NOMO-1 treated with DMSO at 0.1 percent for 48 hours (cell line): Measurements from ENCODE around the gene COL6A2.

Experiments used
- DNase-seq: peaks from one replicate; lab custom pipeline; 2025; ENCODE audit not compliant: unreplicated experiment; lab: John Stamatoyannopoulos, UW

The COL6A2 gene

GRCh38 chr21:46111857-46112724 is 14.2 kb downstream of the COL6A2 start:
- no peak for DNase-seq

- no peak for DNase-seq
Measured at GRCh38 chr21:46112725-46113215, 14.9 kb downstream of the COL6A2 start.

- DNase-seq, result no peak
Measured at GRCh38 chr21:46113497-46114176, 15.7 kb downstream of the COL6A2 start.

GRCh38 chr21:46114963-46115362 is 17.1 kb downstream of the COL6A2 start:
- DNase-seq, result no peak

- no peak for DNase-seq
Measured at GRCh38 chr21:46115441-46116188, 17.7 kb downstream of the COL6A2 start.

GRCh38 chr21:46116189-46116775 is 18.4 kb downstream of the COL6A2 start:
- DNase-seq, result no peak

GRCh38 chr21:46116776-46117585 is 19.1 kb downstream of the COL6A2 start:
- no peak for DNase-seq

- no peak for DNase-seq
Measured at GRCh38 chr21:46117586-46118315, 19.8 kb downstream of the COL6A2 start.

GRCh38 chr21:46118316-46119143 is 20.6 kb downstream of the COL6A2 start:
- DNase-seq, result no peak

GRCh38 chr21:46119144-46119636 is 21.3 kb downstream of the COL6A2 start:
- no peak for DNase-seq

GRCh38 chr21:46119637-46120271 is 21.8 kb downstream of the COL6A2 start:
- DNase-seq, result no peak

- DNase-seq, result no peak
Measured at GRCh38 chr21:46120301-46121285, 22.7 kb downstream of the COL6A2 start.

GRCh38 chr21:46121286-46122221 is 23.6 kb downstream of the COL6A2 start:
- no peak for DNase-seq

GRCh38 chr21:46122237-46122671 is 24.3 kb downstream of the COL6A2 start:
- no peak for DNase-seq

GRCh38 chr21:46122758-46123683 is 25.1 kb downstream of the COL6A2 start:
- DNase-seq, result no peak
